WTC11 (cell line): ENCODE measurements around the gene KCNT1. TPM values are rescaled to one million over a fixed set of nuclear protein-coding genes. Genes with fewer than 3 reads are reported as not detected.
"Not testable (repeated sequence)": the region's sequence is repeated elsewhere in the genome, so short reads cannot be mapped to it uniquely, and the experiment has no call there.

Experiments used
- ATAC-seq: fragments of 200-7000 bp; cut with Tn5 transposase; 2 replicates; pipeline ENCODE4 v1.10.0; 2021; ENCODE audit warnings: mild to moderate bottlenecking, moderate library complexity
- CTCF ChIA-PET: fragments of 300-600 bp; sonication (Branson Sonifier 250); formaldehyde crosslinking; loops from one replicate; lab custom pipeline; 2021; ENCODE audit warnings: antibody characterized with exemption; lab: Charles Lee
- POLR2A ChIA-PET: fragments of 350-600 bp; sonication (Branson Sonifier 250); formaldehyde crosslinking; loops from one replicate; lab custom pipeline; 2021; ENCODE audit warnings: antibody characterized with exemption; lab: Charles Lee
- DNase-seq: peaks from one replicate; pipeline ENCODE4 v3.0.0; 2021; ENCODE audit warnings: low spot score
- H3K27ac Mint-ChIP-seq: 2 replicates; pipeline ENCODE4 v1.8.0; 2021; ENCODE audit warnings: mixed read lengths
- H3K27me3 Mint-ChIP-seq: 2 replicates; pipeline ENCODE4 v1.8.0; 2021; ENCODE audit warnings: low read depth, mild to moderate bottlenecking, moderate library complexity, mixed read lengths
- H3K36me3 Mint-ChIP-seq: 2 replicates; pipeline ENCODE4 v1.8.0; 2021; ENCODE audit warnings: mixed read lengths
- H3K4me1 Mint-ChIP-seq: 2 replicates; pipeline ENCODE4 v1.8.0; 2022; ENCODE audit warnings: mixed read lengths
- H3K4me3 Mint-ChIP-seq: 2 replicates; pipeline ENCODE4 v1.8.0; 2021; ENCODE audit warnings: mild to moderate bottlenecking, moderate library complexity, mixed read lengths
- H3K9me3 Mint-ChIP-seq: 2 replicates; pipeline ENCODE4 v1.8.0; 2021; ENCODE audit warnings: mixed read lengths
- CDX4 ChIP-seq: fragments of 250-450 bp; sonication (Bioruptor Pico); IDR thresholded peaks from 2 replicates; pipeline ENCODE4 v1.9.0; 2021; ENCODE audit warnings: moderate library complexity, mild to moderate bottlenecking, inconsistent platforms, borderline replicate concordance
- CREB1 ChIP-seq: sonication (generic); formaldehyde crosslinking; IDR thresholded peaks from 2 replicates; pipeline ENCODE4 v1.8.0; 2023; ENCODE audit warnings: mild to moderate bottlenecking, missing genetic modification reagents
- CTCF ChIP-seq: fragments of 200-600 bp; IDR thresholded peaks from 2 replicates; pipeline ENCODE4 v1.8.0; 2022; ENCODE audit warnings: antibody characterized with exemption
- ESRRA ChIP-seq: sonication (generic); formaldehyde crosslinking; IDR thresholded peaks from 2 replicates; pipeline ENCODE4 v1.8.1; 2022; ENCODE audit warnings: mild to moderate bottlenecking, missing genetic modification reagents, borderline replicate concordance
- FOXJ3 ChIP-seq: sonication (generic); formaldehyde crosslinking; IDR thresholded peaks from 2 replicates; pipeline ENCODE4 v1.9.0; 2021; ENCODE audit warnings: missing genetic modification reagents, mild to moderate bottlenecking, borderline replicate concordance
- GRHL2 ChIP-seq: fragments of 250-450 bp; sonication (Bioruptor Pico); IDR thresholded peaks from 2 replicates; pipeline ENCODE4 v1.8.0; 2022; ENCODE audit warnings: mild to moderate bottlenecking, moderate library complexity; ENCODE audit not compliant: insufficient replicate concordance, severe bottlenecking
- MAX ChIP-seq: sonication (generic); formaldehyde crosslinking; IDR thresholded peaks from 2 replicates; pipeline ENCODE4 v1.8.0; 2022; ENCODE audit warnings: mild to moderate bottlenecking, missing genetic modification reagents
- PRDM15 ChIP-seq: sonication (generic); formaldehyde crosslinking; IDR thresholded peaks from 2 replicates; pipeline ENCODE4 v1.8.0; 2022; ENCODE audit warnings: missing genetic modification reagents
- SP1 ChIP-seq: sonication (generic); formaldehyde crosslinking; conservative IDR thresholded peaks from 2 replicates; pipeline ENCODE4 v1.8.1; 2022; ENCODE audit warnings: missing genetic modification reagents
- TEAD4 ChIP-seq: sonication (generic); formaldehyde crosslinking; IDR thresholded peaks from 2 replicates; pipeline ENCODE4 v1.8.0; 2022; ENCODE audit warnings: mild to moderate bottlenecking, missing genetic modification reagents
- USF1 ChIP-seq: sonication (generic); formaldehyde crosslinking; IDR thresholded peaks from 2 replicates; pipeline ENCODE4 v1.8.0; 2022; ENCODE audit warnings: mild to moderate bottlenecking, missing genetic modification reagents
- ZBTB21 ChIP-seq: sonication (generic); formaldehyde crosslinking; IDR thresholded peaks from 2 replicates; pipeline ENCODE4 v1.8.1; 2023; ENCODE audit warnings: mild to moderate bottlenecking, missing genetic modification reagents, borderline replicate concordance
- ZBTB43 ChIP-seq: sonication (generic); formaldehyde crosslinking; IDR thresholded peaks from 2 replicates; pipeline ENCODE4 v1.8.1; 2023; ENCODE audit warnings: mild to moderate bottlenecking, missing genetic modification reagents
- ZNF121 ChIP-seq: sonication (generic); formaldehyde crosslinking; IDR thresholded peaks from 2 replicates; pipeline ENCODE4 v1.8.0; 2023; ENCODE audit warnings: missing genetic modification reagents
- ZNF281 ChIP-seq: sonication (generic); formaldehyde crosslinking; IDR thresholded peaks from 2 replicates; pipeline ENCODE4 v1.8.0; 2023; ENCODE audit warnings: mild to moderate bottlenecking, missing genetic modification reagents
- ZNF416 ChIP-seq: fragments of 250-450 bp; sonication (Bioruptor Pico); IDR thresholded peaks from 2 replicates; pipeline ENCODE4 v1.9.0; 2021; ENCODE audit warnings: mild to moderate bottlenecking, inconsistent platforms
- total RNA-seq: library from RNA; stranded (reverse); gene quantifications from 3 replicates; pipeline ENCODE4 v1.2.3, GENCODE V29; 2021
- TF ChIP-seq, protein P1 (sequence below): fragments of 250-450 bp; sonication (Bioruptor Pico); IDR thresholded peaks from 2 replicates; pipeline ENCODE4 v2.1.2; 2022; ENCODE audit warnings: mild to moderate bottlenecking, moderate library complexity

Gene KCNT1
- total RNA-seq, 1 experiment from 2014 or later = 0.13 TPM

DNA sequence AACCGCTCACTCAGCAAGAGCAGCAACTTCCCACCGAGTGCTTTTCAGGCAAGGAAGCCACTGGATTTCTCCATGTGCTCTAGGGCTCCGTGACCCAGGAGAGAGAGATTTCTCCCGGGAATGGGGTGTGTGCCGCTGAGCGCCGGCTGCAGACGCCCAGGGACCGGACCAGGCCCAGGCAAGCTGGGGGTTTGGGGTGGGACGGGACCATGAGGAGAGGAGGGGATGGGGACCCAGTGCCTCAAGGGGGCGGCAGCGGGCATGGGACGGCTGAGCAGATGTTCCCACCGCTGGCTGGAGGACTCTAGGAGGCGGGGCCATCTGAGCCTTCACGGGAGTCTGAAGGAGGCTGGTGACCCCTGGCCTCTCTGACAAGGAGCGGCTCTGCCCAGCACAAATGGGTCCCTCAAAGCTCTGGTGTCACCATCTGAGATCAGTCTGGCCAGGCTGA is 30.4 kb upstream of the KCNT1 start:
- no peaks in the 10 kb centered on the region for H3K27me3 Mint-ChIP-seq
- ChIA-PET CTCF (interaction anchor here (0.6 to 2.1 kb wide), 8 partner anchors 14 to 186 kb away, joined by 3 to 8 read pairs (median 4); no protein-coding TSS in a partner anchor), POLR2A (interaction anchor here (0.6 kb wide), 1 partner anchor 1108 kb away, joined by 3 read pairs; no protein-coding TSS in a partner anchor)
- no peak overlapping the region for H3K4me3 Mint-ChIP-seq
- DNase-seq (peak; percentile 73), ATAC-seq (peak; percentile 96)
- TF ChIP-seq MAX (CRISPR knock-in tag) (0 out of 2 replicates have a peak, but pooled peaks have one; percentile 23), SP1 (CRISPR knock-in tag) (0 out of 2 replicates have a peak, but pooled peaks have one; percentile 23), TEAD4 (CRISPR knock-in tag) (no peak)
- H3K27ac Mint-ChIP-seq = no peak overlapping the region
- H3K36me3 Mint-ChIP-seq = peaks cover 11% of the 10 kb centered on the region
- H3K9me3 Mint-ChIP-seq = peaks cover 11% of the 10 kb centered on the region
- no peaks in the 10 kb centered on the region; the same call in 1 of the 2 replicates for H3K4me1 Mint-ChIP-seq

DNA sequence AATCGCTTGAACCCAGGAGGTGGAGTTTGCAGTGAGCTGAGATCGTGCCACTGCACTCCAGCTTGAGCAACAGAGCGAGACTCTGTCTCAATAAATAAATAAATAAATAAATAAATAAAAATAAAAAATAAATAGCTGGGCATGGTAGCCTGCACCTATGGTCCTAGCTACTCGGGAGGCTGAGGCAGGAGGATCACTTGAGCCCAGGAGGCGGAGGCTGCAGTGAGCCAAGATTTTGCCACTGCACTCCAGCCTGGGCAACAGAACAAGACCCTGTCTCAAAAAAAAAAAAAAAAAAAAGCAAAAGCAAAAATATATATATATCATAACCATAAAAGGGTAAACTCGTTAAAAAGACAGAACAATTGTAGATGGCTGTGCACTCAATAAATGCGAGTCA is 29.2 kb upstream of the KCNT1 start:
- H3K4me1 Mint-ChIP-seq, H3K27ac Mint-ChIP-seq, H3K27me3 Mint-ChIP-seq, POLR2A ChIA-PET, ATAC-seq, H3K4me3 Mint-ChIP-seq, DNase-seq: not testable (repeated sequence)
- Mint-ChIP-seq H3K36me3 (peaks cover 11% of the 10 kb centered on the region), H3K9me3 (peaks cover 11% of the 10 kb centered on the region)
- CTCF ChIA-PET = interaction anchor here (0.5 to 2.1 kb wide), 3 partner anchors 48 to 521 kb away, joined by 3 to 8 read pairs (median 3); no protein-coding TSS in a partner anchor

DNA sequence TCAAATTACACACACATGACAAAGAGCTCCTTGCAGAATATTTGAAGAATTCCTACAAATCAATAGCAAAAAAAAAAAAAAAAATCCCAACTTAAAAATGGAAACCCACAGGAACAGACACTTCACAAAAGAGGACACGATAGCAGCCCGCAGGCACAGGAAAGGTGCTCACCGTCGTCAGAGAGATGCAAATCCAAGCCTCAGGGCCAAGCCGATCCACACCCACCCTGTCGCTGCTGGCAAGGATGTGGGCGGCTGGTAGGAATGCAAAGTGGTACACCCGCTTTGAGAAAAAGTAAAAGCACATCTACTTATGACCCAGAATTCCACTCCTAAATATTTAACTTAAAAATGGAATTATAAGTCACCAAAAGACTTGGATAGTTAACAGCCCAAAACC is 28.0 kb upstream of the KCNT1 start:
- ATAC-seq = no peak
- H3K27ac Mint-ChIP-seq = no peak overlapping the region
- H3K27me3 Mint-ChIP-seq = no peaks in the 10 kb centered on the region
- DNase-seq = no peak
- no peak overlapping the region for H3K4me3 Mint-ChIP-seq
- H3K4me1 Mint-ChIP-seq = peaks cover 3% of the 10 kb centered on the region
- H3K9me3 Mint-ChIP-seq = peaks cover 4% of the 10 kb centered on the region
- ChIA-PET POLR2A (no interaction called here), CTCF (interaction anchor here (0.7 kb wide), 1 partner anchor 56 kb away, joined by 5 read pairs; no protein-coding TSS in a partner anchor)
- H3K36me3 Mint-ChIP-seq = peaks cover 4% of the 10 kb centered on the region
- TF ChIP-seq ZNF121 (CRISPR knock-in tag) (no peak), ESRRA (CRISPR knock-in tag) (no peak), CREB1 (CRISPR knock-in tag) (no peak), PRDM15 (CRISPR knock-in tag) (no peak), CDX4 (no peak), GRHL2 (no peak), ZNF416 (CRISPR knock-in tag) (no peak), CTCF (no peak), FOXJ3 (CRISPR knock-in tag) (no peak), ZBTB43 (CRISPR knock-in tag) (no peak), ZNF281 (CRISPR knock-in tag) (no peak), USF1 (CRISPR knock-in tag) (no peak), SP1 (CRISPR knock-in tag) (no peak), ZBTB21 (CRISPR knock-in tag) (no peak)
- TF ChIP-seq, protein P1, sequence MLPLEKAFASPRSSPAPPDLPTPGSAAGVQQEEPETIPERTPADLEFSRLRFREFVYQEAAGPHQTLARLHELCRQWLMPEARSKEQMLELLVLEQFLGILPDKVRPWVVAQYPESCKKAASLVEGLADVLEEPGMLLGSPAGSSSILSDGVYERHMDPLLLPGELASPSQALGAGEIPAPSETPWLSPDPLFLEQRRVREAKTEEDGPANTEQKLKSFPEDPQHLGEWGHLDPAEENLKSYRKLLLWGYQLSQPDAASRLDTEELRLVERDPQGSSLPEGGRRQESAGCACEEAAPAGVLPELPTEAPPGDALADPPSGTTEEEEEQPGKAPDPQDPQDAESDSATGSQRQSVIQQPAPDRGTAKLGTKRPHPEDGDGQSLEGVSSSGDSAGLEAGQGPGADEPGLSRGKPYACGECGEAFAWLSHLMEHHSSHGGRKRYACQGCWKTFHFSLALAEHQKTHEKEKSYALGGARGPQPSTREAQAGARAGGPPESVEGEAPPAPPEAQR (CRISPR knock-in tag) = no peak
